ENCODE measurements around the gene MTA1.

MTA1 gene

GRCh38 chr14:105424861-105425260, 5.2 kb downstream of the MTA1 start:
- DNase-seq (ENCODE audit: low read depth), result no peak
- TF ChIP-seq CTCF (IDR thresholded peaks at IDR 0.05; ENCODE audit: control insufficient read depth, insufficient read depth, low read depth, low read length, missing control alignments), result no peak
- no peak overlapping the region for H3K4me3 ChIP-seq (ENCODE audit: control insufficient read depth, low read depth, low read length)

- TF ChIP-seq CTCF (IDR thresholded peaks at IDR 0.05; ENCODE audit: control insufficient read depth, insufficient read depth, low read depth, low read length, missing control alignments), result no peak
- H3K4me3 ChIP-seq (ENCODE audit: control insufficient read depth, low read depth, low read length), result no peak overlapping the region
- DNase-seq (ENCODE audit: low read depth), result no peak
Measured at GRCh38 chr14:105425823-105426247, 6.2 kb downstream of the MTA1 start.

- H3K4me3 ChIP-seq (ENCODE audit: control insufficient read depth, low read depth, low read length), result no peak overlapping the region
- TF ChIP-seq CTCF (IDR thresholded peaks at IDR 0.05; ENCODE audit: control insufficient read depth, insufficient read depth, low read depth, low read length, missing control alignments), result no peak
- no peak for DNase-seq (ENCODE audit: low read depth)
Measured at GRCh38 chr14:105426416-105427130, 6.9 kb downstream of the MTA1 start.

GRCh38 chr14:105427412-105427811, 7.8 kb downstream of the MTA1 start:
- no peak for DNase-seq (ENCODE audit: low read depth)
- TF ChIP-seq CTCF (IDR thresholded peaks at IDR 0.05; ENCODE audit: control insufficient read depth, insufficient read depth, low read depth, low read length, missing control alignments), result no peak
- no peak overlapping the region for H3K4me3 ChIP-seq (ENCODE audit: control insufficient read depth, low read depth, low read length)

GRCh38 chr14:105427936-105428485, 8.4 kb downstream of the MTA1 start:
- no peak for DNase-seq (ENCODE audit: low read depth)
- no peak overlapping the region for H3K4me3 ChIP-seq (ENCODE audit: control insufficient read depth, low read depth, low read length)
- TF ChIP-seq CTCF (IDR thresholded peaks at IDR 0.05; ENCODE audit: control insufficient read depth, insufficient read depth, low read depth, low read length, missing control alignments), result no peak

GRCh38 chr14:105430042-105430441, 10.4 kb downstream of the MTA1 start:
- no peak overlapping the region for H3K4me3 ChIP-seq (ENCODE audit: control insufficient read depth, low read depth, low read length)
- DNase-seq (ENCODE audit: low read depth), result no peak
- no peak for TF ChIP-seq CTCF (IDR thresholded peaks at IDR 0.05; ENCODE audit: control insufficient read depth, insufficient read depth, low read depth, low read length, missing control alignments)
